ENCODE measurements around the gene GPHN. TPM values are rescaled to one million over a fixed set of nuclear protein-coding genes. Genes with fewer than 3 reads are reported as not detected.

The GPHN gene
- total RNA-seq, 2 experiments from 2014 or later, result 10.0 to 10.7 TPM

DNA sequence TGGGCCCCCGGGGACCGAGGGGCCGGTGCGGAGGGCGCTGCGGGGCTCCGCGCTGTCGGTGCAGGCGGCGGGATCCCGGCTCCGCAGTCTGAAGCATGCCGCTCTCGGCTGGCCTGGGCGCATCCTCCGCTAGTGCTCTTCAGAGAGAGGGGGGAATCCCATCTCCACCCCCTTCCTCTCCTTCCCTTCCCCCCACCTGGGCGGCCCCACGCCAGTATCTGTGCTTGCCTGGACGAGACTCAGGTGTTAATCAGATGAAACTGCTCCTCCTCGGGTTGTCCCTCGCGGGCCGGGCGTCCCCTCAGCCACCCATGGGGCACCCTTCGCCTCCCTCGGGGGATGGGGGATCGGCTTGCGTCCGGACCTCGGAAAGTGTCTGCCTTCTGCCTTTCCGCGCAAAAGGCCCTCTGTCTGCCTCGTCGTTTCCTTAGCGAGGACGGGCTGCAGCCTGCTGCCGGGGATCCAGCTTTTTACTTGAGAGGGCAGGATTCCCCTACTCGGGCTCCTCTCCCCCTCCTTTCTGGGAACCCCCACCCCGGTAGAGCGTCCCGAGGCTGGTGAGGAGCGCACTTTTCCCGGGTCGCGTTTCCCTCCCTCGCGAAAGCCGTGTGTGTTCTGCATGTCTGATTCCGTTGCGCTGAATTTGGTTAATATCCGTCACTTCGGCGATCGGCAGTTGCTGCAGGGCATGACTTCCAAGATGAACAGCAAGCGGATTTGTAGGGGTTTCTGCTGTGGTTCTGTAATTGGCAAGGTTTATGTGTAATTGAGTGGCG, 1.1 kb downstream of the GPHN start:
- peaks cover 14% of the 10 kb centered on the region for H3K36me3 Mint-ChIP-seq (ENCODE audit: low read depth)
- DNase-seq (peak in 13 of 14 experiments; percentile 13 to 71 (median 23)), ATAC-seq (ENCODE audit: poor library complexity) (no peak)
- Histone ChIP-seq H3K4me1 (ENCODE audit: insufficient read depth, low read length) (peaks cover 19% of the 10 kb centered on the region), H3K4me3 (ENCODE audit: low read length) (peak overlapping the region; percentile 90), H3K27me3 (ENCODE audit: control insufficient read depth in 1 of 2, insufficient read depth in 2 of 2, low read length in 2 of 2) (no peaks in the 10 kb centered on the region), H3K36me3 (ENCODE audit: insufficient read depth, low read length) (no peaks in the 10 kb centered on the region), H3K9me3 (ENCODE audit: control insufficient read depth in 1 of 2, insufficient read depth in 1 of 2, low read length in 2 of 2) (no peaks in the 10 kb centered on the region), H3K27ac (ENCODE audit: low read depth in 1 of 2, low read length in 2 of 2) (no peak overlapping the region)
- ChIA-PET CTCF (interaction anchor here (0.5 kb wide), 1 partner anchor 600 kb away, joined by 3 read pairs; no protein-coding TSS in a partner anchor), POLR2A (interaction anchor here (1.4 kb wide), 1 partner anchor 851 kb away, joined by 9 read pairs; the partner anchor contains the start of genes ATP6V1D and EIF2S1)
- TF ChIP-seq, protein P1, sequence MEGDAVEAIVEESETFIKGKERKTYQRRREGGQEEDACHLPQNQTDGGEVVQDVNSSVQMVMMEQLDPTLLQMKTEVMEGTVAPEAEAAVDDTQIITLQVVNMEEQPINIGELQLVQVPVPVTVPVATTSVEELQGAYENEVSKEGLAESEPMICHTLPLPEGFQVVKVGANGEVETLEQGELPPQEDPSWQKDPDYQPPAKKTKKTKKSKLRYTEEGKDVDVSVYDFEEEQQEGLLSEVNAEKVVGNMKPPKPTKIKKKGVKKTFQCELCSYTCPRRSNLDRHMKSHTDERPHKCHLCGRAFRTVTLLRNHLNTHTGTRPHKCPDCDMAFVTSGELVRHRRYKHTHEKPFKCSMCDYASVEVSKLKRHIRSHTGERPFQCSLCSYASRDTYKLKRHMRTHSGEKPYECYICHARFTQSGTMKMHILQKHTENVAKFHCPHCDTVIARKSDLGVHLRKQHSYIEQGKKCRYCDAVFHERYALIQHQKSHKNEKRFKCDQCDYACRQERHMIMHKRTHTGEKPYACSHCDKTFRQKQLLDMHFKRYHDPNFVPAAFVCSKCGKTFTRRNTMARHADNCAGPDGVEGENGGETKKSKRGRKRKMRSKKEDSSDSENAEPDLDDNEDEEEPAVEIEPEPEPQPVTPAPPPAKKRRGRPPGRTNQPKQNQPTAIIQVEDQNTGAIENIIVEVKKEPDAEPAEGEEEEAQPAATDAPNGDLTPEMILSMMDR (IDR thresholded peaks at IDR 0.05), result no peak
- H3K4me3 Mint-ChIP-seq, result peak overlapping the region; percentile 84
- no peaks in the 10 kb centered on the region for H3K9me3 Mint-ChIP-seq
- peak overlapping the region; percentile 4 for H3K27ac Mint-ChIP-seq
- intact Hi-C loops (cut with DNase I, micrococcal nuclease), result loop anchor here in 1 of 2 experiments (5.0 to 10.0 kb wide), 6 partner anchors 733 to 1594 kb away; partner anchors contain the start of genes CHURC1, EIF2S1, FUT8 and MAX
- H3K27me3 Mint-ChIP-seq, result no peaks in the 10 kb centered on the region
- H3K4me1 Mint-ChIP-seq (ENCODE audit: low read depth), result peaks cover 47% of the 10 kb centered on the region

GRCh38 chr14:66509874-66510273, 1.9 kb downstream of the GPHN start:
- Histone ChIP-seq H3K27me3 (ENCODE audit: control insufficient read depth in 1 of 2, insufficient read depth in 2 of 2, low read length in 2 of 2) (no peaks in the 10 kb centered on the region), H3K9me3 (ENCODE audit: control insufficient read depth in 1 of 2, insufficient read depth in 1 of 2, low read length in 2 of 2) (no peaks in the 10 kb centered on the region), H3K4me1 (ENCODE audit: insufficient read depth, low read length) (peaks cover 19% of the 10 kb centered on the region), H3K27ac (ENCODE audit: low read depth in 1 of 2, low read length in 2 of 2) (no peak overlapping the region), H3K4me3 (ENCODE audit: low read length) (no peak overlapping the region), H3K36me3 (ENCODE audit: insufficient read depth, low read length) (no peaks in the 10 kb centered on the region)
- peaks cover 14% of the 10 kb centered on the region for H3K36me3 Mint-ChIP-seq (ENCODE audit: low read depth)
- ChIA-PET POLR2A (interaction anchor here (1.1 kb wide), 1 partner anchor 13 kb away, joined by 3 read pairs; no protein-coding TSS in a partner anchor), CTCF (interaction anchor here (0.5 kb wide), 1 partner anchor 599 kb away, joined by 3 read pairs; no protein-coding TSS in a partner anchor)
- ATAC-seq (ENCODE audit: poor library complexity) (no peak), DNase-seq (no peak)
- no peaks in the 10 kb centered on the region for H3K27me3 Mint-ChIP-seq
- no peak overlapping the region for H3K27ac Mint-ChIP-seq
- intact Hi-C loops (cut with DNase I, micrococcal nuclease), result loop anchor here in 1 of 2 experiments (5.0 to 10.0 kb wide), 6 partner anchors 732 to 1595 kb away; partner anchors contain the start of genes CHURC1, EIF2S1, FUT8 and MAX
- TF ChIP-seq, protein P1 (IDR thresholded peaks at IDR 0.05), result no peak
- peak overlapping the region; percentile 84 for H3K4me3 Mint-ChIP-seq
- H3K4me1 Mint-ChIP-seq (ENCODE audit: low read depth), result peaks cover 47% of the 10 kb centered on the region
- H3K9me3 Mint-ChIP-seq, result no peaks in the 10 kb centered on the region

- intact Hi-C loops (cut with DNase I, micrococcal nuclease), result no loop called here
- H3K27ac ChIP-seq (ENCODE audit: low read depth in 1 of 2, low read length in 2 of 2), result no peak overlapping the region
- peak overlapping the region; percentile 7 for H3K27ac Mint-ChIP-seq
- H3K36me3 ChIP-seq (ENCODE audit: insufficient read depth, low read length), result no peaks in the 10 kb centered on the region
- H3K9me3 ChIP-seq (ENCODE audit: control insufficient read depth in 1 of 2, insufficient read depth in 1 of 2, low read length in 2 of 2), result no peaks in the 10 kb centered on the region
- no peaks in the 10 kb centered on the region for H3K27me3 ChIP-seq (ENCODE audit: control insufficient read depth in 1 of 2, insufficient read depth in 2 of 2, low read length in 2 of 2)
- no peaks in the 10 kb centered on the region for H3K27me3 Mint-ChIP-seq
- ATAC-seq (ENCODE audit: poor library complexity) (no peak), DNase-seq (peak in 1 of 14 experiments; percentile 50)
- H3K4me1 Mint-ChIP-seq (ENCODE audit: low read depth), result peaks cover 45% of the 10 kb centered on the region
- CTCF ChIA-PET, result no interaction called here
- H3K4me1 ChIP-seq (ENCODE audit: insufficient read depth, low read length), result peaks cover 14% of the 10 kb centered on the region
- TF ChIP-seq, protein P1 (IDR thresholded peaks at IDR 0.05), result no peak
- H3K36me3 Mint-ChIP-seq (ENCODE audit: low read depth), result peaks cover 14% of the 10 kb centered on the region
- no peaks in the 10 kb centered on the region for H3K9me3 Mint-ChIP-seq
- H3K4me3 Mint-ChIP-seq, result peak overlapping the region; percentile 51
- H3K4me3 ChIP-seq (ENCODE audit: low read length), result no peak overlapping the region
- POLR2A ChIA-PET, result interaction anchor here (0.6 kb wide), 1 partner anchor 201 kb away, joined by 4 read pairs; no protein-coding TSS in a partner anchor
These were observed 3.9 kb downstream of the GPHN start for GRCh38 chr14:66511849-66512248.
